ENCODE data around the gene STX17. TPM values are rescaled to one million over a fixed set of nuclear protein-coding genes. Genes with fewer than 3 reads are reported as not detected.

Gene STX17
- total and polyA plus RNA-seq, 10 of the 15 experiments (the other 5 are each of a cell fraction or from before 2014, with no cell fraction given): 11.5 to 29.3 (median 20.0) TPM

DNA sequence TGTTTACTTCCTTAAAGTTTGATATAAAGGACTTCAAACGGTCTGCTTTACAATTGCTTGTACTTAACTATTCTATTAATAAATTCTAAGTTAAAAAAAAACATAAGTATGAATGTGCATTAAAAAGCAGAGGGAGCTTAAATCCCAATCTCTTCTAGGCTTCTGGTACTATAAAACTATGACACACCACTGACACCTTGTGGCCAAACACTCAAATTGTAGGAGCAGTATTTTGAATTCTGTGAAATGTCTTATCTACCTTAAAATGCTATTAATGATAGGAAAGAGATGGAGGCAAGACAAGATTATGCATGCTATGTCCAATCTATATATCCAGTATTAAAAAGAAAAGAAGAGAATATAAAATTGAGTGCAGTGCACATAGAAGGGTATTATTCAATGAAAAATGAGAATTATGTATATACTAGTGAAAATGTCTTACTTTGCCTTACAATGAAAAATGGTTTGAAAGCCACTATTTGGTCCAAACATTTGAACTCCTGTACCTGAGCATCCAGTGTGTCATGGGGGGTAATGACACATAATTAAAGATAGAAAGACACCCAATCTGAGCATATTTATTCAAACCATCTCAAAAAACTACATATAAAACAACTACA, 104.7 kb downstream of the STX17 start (continued):
- TF ChIP-seq SMC3 (IDR thresholded peaks at IDR 0.05; ENCODE audit: borderline replicate concordance, low read length) (peak; percentile 74; the same call in 1 of the 2 replicates), HCFC1 (IDR thresholded peaks at IDR 0.05; ENCODE audit: low read length) (no peak), RAD21 (IDR thresholded peaks at IDR 0.05; ENCODE audit: insufficient read depth, low read depth, low read length) (peak; percentile 76), TCF12 (IDR thresholded peaks at IDR 0.05; ENCODE audit: low read depth, low read length) (no peak), ASH2L (IDR thresholded peaks at IDR 0.05; ENCODE audit: borderline replicate concordance, low read depth) (no peak), POLR2A (IDR thresholded peaks at IDR 0.05; ENCODE audit: low read depth, low read length) (no peak), ATF3 (IDR thresholded peaks at IDR 0.05; ENCODE audit: borderline replicate concordance, extremely low read depth, low read depth, low read length) (no peak), NFYB (IDR thresholded peaks at IDR 0.05; ENCODE audit: insufficient read depth, low read depth, low read length) (no peak)

DNA sequence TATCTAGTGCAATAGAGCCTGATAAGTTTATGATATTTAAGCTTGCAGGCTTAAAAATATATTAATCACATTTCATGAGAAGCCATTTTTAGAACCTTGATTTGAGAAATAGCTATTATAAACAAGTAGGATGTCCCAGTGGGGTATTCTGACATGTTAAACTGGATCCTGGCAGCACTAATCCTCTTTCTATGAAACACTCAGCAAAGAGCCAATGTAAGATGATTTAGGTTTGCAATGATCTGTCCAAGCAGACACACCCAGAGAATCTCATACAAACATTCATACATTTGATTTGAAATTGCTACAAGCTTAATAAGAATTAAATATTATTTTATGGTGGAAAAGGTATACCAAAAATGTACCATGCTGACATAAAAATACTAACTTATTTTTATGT, 105.8 kb downstream of the STX17 start:
- ChIA-PET RAD21 (ENCODE audit: unreplicated experiment) (interaction anchor here (1.2 to 1.3 kb wide), 2 partner anchors 187 to 193 kb away, joined by 3 to 8 read pairs; no protein-coding TSS in a partner anchor), POLR2A (no interaction called here), CTCF (interaction anchor here (0.6 to 2.6 kb wide), 9 partner anchors 11 to 851 kb away, joined by 3 to 16 read pairs (median 4); no protein-coding TSS in a partner anchor), SMC1A (ENCODE audit: uncharacterized antibody, unreplicated experiment) (interaction anchor here (0.7 to 4.9 kb wide), 14 partner anchors 10 to 848 kb away, joined by 3 to 18 read pairs (median 4); partner anchors contain the start of gene STX17)
- BruUV-seq (replicated peaks): no TSS peak
- peaks cover 0 to 14% of the 10 kb centered on the region in 2 experiments; a peak in 3 of 4 replicates for H3K36me3 ChIP-seq (ENCODE audit: control insufficient read depth in 2 of 2, insufficient read depth in 2 of 2, low read length in 1 of 2)
- no peak overlapping the region for H3K9ac ChIP-seq (ENCODE audit: control insufficient read depth, insufficient read depth, low read length)
- H3K79me2 ChIP-seq (ENCODE audit: control insufficient read depth, insufficient read depth, low read length): no peaks in the 10 kb centered on the region
- H4K20me1 ChIP-seq (ENCODE audit: control insufficient read depth, insufficient read depth): no peaks in the 10 kb centered on the region
- FAIRE-seq (no peak), ATAC-seq (no peak), DNase-seq (ENCODE audit: low read depth, low spot score) (no peak)
- no peak overlapping the region for H3K4me3 ChIP-seq
- H3K4me1 ChIP-seq (ENCODE audit: control insufficient read depth, insufficient read depth, low read length): no peaks in the 10 kb centered on the region
- no peaks in the 10 kb centered on the region; the same call in 2 of the 3 replicates for H3K9me3 ChIP-seq (replicated peaks; ENCODE audit: control insufficient read depth, insufficient read depth, low read length)
- intact Hi-C loops (cut with micrococcal nuclease; ENCODE audit: unreplicated experiment) (loop anchor here (5.0 kb wide), 2 partner anchors 830 to 850 kb away; no protein-coding TSS in a partner anchor), in situ Hi-C loops (cut with MboI) (loop anchor here (5.0 to 25.0 kb wide), 3 partner anchors 200 to 830 kb away; partner anchors contain the start of genes CAVIN4 and NR4A3)
- no peak overlapping the region for H2AFZ ChIP-seq (ENCODE audit: control insufficient read depth, low read depth, low read length)
- H3K4me2 ChIP-seq (ENCODE audit: control insufficient read depth, insufficient read depth): no peak overlapping the region
- H3K27ac ChIP-seq (ENCODE audit: control insufficient read depth, insufficient read depth): no peak overlapping the region
- no peaks in the 10 kb centered on the region for H3K27me3 ChIP-seq (replicated peaks in 1 of 2; ENCODE audit: control insufficient read depth in 2 of 2, insufficient read depth in 2 of 2, low read length in 1 of 2)
- TF ChIP-seq RELA (IDR thresholded peaks at IDR 0.05; ENCODE audit: borderline replicate concordance, partially characterized antibody) (no peak), SP1 (IDR thresholded peaks at IDR 0.05; ENCODE audit: low read depth, low read length) (no peak), BACH1 (IDR thresholded peaks at IDR 0.05; ENCODE audit: borderline replicate concordance) (no peak), ESRRA (IDR thresholded peaks at IDR 0.05; ENCODE audit: low read length) (no peak), KLF5 (IDR thresholded peaks at IDR 0.05; ENCODE audit: partially characterized antibody) (no peak), JUNB (IDR thresholded peaks at IDR 0.05) (no peak), ZNF207 (IDR thresholded peaks at IDR 0.05; ENCODE audit: borderline replicate concordance) (no peak), YY1 (IDR thresholded peaks at IDR 0.05; ENCODE audit: low read depth, low read length) (no peak)
- TF ChIP-seq, protein P1, sequence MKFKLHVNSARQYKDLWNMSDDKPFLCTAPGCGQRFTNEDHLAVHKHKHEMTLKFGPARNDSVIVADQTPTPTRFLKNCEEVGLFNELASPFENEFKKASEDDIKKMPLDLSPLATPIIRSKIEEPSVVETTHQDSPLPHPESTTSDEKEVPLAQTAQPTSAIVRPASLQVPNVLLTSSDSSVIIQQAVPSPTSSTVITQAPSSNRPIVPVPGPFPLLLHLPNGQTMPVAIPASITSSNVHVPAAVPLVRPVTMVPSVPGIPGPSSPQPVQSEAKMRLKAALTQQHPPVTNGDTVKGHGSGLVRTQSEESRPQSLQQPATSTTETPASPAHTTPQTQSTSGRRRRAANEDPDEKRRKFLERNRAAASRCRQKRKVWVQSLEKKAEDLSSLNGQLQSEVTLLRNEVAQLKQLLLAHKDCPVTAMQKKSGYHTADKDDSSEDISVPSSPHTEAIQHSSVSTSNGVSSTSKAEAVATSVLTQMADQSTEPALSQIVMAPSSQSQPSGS (IDR thresholded peaks at IDR 0.05; ENCODE audit: low read length): no peak
- TF ChIP-seq, protein P2, sequence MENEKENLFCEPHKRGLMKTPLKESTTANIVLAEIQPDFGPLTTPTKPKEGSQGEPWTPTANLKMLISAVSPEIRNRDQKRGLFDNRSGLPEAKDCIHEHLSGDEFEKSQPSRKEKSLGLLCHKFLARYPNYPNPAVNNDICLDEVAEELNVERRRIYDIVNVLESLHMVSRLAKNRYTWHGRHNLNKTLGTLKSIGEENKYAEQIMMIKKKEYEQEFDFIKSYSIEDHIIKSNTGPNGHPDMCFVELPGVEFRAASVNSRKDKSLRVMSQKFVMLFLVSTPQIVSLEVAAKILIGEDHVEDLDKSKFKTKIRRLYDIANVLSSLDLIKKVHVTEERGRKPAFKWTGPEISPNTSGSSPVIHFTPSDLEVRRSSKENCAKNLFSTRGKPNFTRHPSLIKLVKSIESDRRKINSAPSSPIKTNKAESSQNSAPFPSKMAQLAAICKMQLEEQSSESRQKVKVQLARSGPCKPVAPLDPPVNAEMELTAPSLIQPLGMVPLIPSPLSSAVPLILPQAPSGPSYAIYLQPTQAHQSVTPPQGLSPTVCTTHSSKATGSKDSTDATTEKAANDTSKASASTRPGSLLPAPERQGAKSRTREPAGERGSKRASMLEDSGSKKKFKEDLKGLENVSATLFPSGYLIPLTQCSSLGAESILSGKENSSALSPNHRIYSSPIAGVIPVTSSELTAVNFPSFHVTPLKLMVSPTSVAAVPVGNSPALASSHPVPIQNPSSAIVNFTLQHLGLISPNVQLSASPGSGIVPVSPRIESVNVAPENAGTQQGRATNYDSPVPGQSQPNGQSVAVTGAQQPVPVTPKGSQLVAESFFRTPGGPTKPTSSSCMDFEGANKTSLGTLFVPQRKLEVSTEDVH (IDR thresholded peaks at IDR 0.05; ENCODE audit: low read depth, partially characterized antibody): no peak
